Measurements from ENCODE around the gene CKLF.

DNA sequence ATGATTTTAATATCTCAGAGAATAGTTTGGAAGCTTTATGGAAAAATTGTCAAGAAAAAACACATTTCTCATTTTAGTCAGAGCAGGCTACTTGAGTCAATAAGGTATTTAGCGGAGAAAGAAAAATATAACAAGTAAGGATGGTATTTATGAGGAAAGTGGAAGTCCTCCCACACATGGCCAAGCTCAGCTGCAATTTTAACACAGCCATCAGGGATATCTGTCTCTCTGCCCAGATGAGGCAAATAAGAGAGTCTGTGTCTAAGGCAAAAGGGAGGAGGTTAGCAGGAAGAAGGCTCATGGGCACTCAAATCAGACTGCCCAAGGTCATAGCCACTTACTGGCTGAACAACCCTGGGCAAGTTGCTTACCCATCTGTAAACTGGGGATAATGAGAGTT lies 21.7 kb downstream of the CKLF start:
- TF ChIP-seq, protein P1, sequence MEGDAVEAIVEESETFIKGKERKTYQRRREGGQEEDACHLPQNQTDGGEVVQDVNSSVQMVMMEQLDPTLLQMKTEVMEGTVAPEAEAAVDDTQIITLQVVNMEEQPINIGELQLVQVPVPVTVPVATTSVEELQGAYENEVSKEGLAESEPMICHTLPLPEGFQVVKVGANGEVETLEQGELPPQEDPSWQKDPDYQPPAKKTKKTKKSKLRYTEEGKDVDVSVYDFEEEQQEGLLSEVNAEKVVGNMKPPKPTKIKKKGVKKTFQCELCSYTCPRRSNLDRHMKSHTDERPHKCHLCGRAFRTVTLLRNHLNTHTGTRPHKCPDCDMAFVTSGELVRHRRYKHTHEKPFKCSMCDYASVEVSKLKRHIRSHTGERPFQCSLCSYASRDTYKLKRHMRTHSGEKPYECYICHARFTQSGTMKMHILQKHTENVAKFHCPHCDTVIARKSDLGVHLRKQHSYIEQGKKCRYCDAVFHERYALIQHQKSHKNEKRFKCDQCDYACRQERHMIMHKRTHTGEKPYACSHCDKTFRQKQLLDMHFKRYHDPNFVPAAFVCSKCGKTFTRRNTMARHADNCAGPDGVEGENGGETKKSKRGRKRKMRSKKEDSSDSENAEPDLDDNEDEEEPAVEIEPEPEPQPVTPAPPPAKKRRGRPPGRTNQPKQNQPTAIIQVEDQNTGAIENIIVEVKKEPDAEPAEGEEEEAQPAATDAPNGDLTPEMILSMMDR (IDR thresholded peaks at IDR 0.05; ENCODE audit: insufficient read depth, low read length, poor library complexity, severe bottlenecking) = no peak
- no peak for TF ChIP-seq EZH2phosphoT487 (conservative IDR thresholded peaks at IDR 0.05; ENCODE audit: low read length)
